Gastroesophageal sphincter (tissue), 3 donors: ENCODE data around the gene CDH4.

Source experiments
- CTCF ChIP-seq, 4 experiments: fragments of 200-600 bp in 2 of 4; fragments of 450-650 bp in 2 of 4; sonication (generic) in 1 of 4; IDR thresholded peaks; one replicate each; pipeline ENCODE4 v1.5.1; 2017 to 2019; ENCODE audit warnings: antibody characterized with exemption in 4 of 4, mild to moderate bottlenecking in 2 of 4, moderate library complexity in 2 of 4
- EP300 ChIP-seq: sonication (generic); formaldehyde crosslinking; IDR thresholded peaks from one replicate; pipeline ENCODE4 v1.6.1; 2017; ENCODE audit warnings: antibody characterized with exemption, mild to moderate bottlenecking
- POLR2AphosphoS5 ChIP-seq: sonication (generic); formaldehyde crosslinking; IDR thresholded peaks from one replicate; pipeline ENCODE4 v1.6.1; 2017; ENCODE audit warnings: antibody characterized with exemption

- TF ChIP-seq CTCF (IDR thresholded peaks at IDR 0.05): no peak
- TF ChIP-seq EP300: no peak
- no peak for TF ChIP-seq POLR2AphosphoS5
These were observed 69.4 kb downstream of the CDH4 start for GRCh38 chr20:61321481-61321880.
